ENCODE measurements around the gene TMEM184B.

TMEM184B gene

GRCh38 chr22:38214302-38215056 is 58.3 kb downstream of the TMEM184B start:
- no peak for TF ChIP-seq CTCF (IDR thresholded peaks at IDR 0.05)
- H3K4me3 Mint-ChIP-seq = peak overlapping the region; percentile 57
- peaks cover 34% of the 10 kb centered on the region for H3K27me3 Mint-ChIP-seq (ENCODE audit: low read depth, poor library complexity)
- peaks cover 45% of the 10 kb centered on the region for H3K4me1 Mint-ChIP-seq
- no peak overlapping the region for H3K27ac Mint-ChIP-seq
- H3K36me3 Mint-ChIP-seq (ENCODE audit: low read depth) = peaks cover 16% of the 10 kb centered on the region
- no peaks in the 10 kb centered on the region for H3K9me3 Mint-ChIP-seq
- peak; percentile 88 for DNase-seq

GRCh38 chr22:38213990-38214301 is 58.9 kb downstream of the TMEM184B start:
- Mint-ChIP-seq H3K36me3 (ENCODE audit: low read depth) (peaks cover 16% of the 10 kb centered on the region), H3K4me1 (peaks cover 39% of the 10 kb centered on the region), H3K9me3 (no peaks in the 10 kb centered on the region), H3K27me3 (ENCODE audit: low read depth, poor library complexity) (peaks cover 34% of the 10 kb centered on the region), H3K27ac (no peak overlapping the region), H3K4me3 (peak overlapping the region; percentile 45)
- TF ChIP-seq CTCF (IDR thresholded peaks at IDR 0.05) = no peak
- DNase-seq = no peak

GRCh38 chr22:38213319-38213989 is 59.4 kb downstream of the TMEM184B start:
- H3K27ac Mint-ChIP-seq = peak overlapping the region; percentile 37
- H3K4me3 Mint-ChIP-seq = peak overlapping the region; percentile 30
- H3K27me3 Mint-ChIP-seq (ENCODE audit: low read depth, poor library complexity) = peaks cover 38% of the 10 kb centered on the region
- peaks cover 16% of the 10 kb centered on the region for H3K36me3 Mint-ChIP-seq (ENCODE audit: low read depth)
- H3K4me1 Mint-ChIP-seq = peaks cover 36% of the 10 kb centered on the region
- no peak for DNase-seq
- no peak for TF ChIP-seq CTCF (IDR thresholded peaks at IDR 0.05)
- H3K9me3 Mint-ChIP-seq = no peaks in the 10 kb centered on the region

DNA sequence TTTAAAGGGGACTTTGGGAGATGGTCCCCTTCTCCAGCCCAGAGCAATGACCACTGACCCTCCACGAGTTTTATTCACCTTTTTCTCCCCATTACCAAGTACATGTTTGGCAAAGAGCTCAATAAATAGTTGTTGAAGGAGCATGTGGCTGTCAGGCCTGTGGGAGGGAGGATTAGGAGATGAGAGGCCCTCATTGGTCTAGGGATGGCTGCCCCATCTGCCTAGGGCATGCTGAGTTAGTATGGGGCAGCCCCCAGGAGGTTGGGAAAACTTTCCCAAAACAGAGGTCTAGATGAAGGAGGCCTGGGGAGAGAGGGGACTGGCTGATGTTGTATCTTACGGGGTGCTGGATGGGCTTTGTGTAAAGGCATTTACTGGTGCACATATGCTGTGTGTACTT is 60.4 kb downstream of the TMEM184B start:
- H3K27ac Mint-ChIP-seq = no peak overlapping the region
- H3K36me3 Mint-ChIP-seq (ENCODE audit: low read depth) = peaks cover 12% of the 10 kb centered on the region
- peaks cover 26% of the 10 kb centered on the region for H3K4me1 Mint-ChIP-seq
- peaks cover 38% of the 10 kb centered on the region for H3K27me3 Mint-ChIP-seq (ENCODE audit: low read depth, poor library complexity)
- no peak for TF ChIP-seq CTCF (IDR thresholded peaks at IDR 0.05)
- H3K4me3 Mint-ChIP-seq = no peak overlapping the region
- no peak for DNase-seq
- H3K9me3 Mint-ChIP-seq = no peaks in the 10 kb centered on the region

DNA sequence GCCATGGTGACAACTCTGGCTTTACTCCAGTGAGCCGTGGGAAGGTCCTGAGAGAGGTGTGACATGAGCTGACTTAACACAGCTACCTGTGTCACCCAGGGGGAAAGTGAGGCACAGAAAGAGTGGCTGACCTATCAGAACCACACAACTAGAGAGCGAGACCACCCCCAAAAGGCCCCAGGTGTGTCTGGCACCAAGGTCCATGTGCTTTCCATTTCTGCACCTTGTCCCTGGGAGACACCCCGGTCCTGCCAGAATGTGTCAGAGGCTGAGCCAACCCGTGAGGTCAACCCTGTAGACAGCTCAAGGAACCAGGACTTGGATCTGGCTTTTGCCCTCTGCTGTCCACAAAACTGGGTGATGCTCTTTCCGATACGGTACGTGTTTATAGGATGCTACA is 61.3 kb downstream of the TMEM184B start:
- no peak overlapping the region for H3K4me3 Mint-ChIP-seq
- H3K27ac Mint-ChIP-seq = no peak overlapping the region
- H3K36me3 Mint-ChIP-seq (ENCODE audit: low read depth) = peaks cover 10% of the 10 kb centered on the region
- TF ChIP-seq CTCF (IDR thresholded peaks at IDR 0.05) = no peak
- H3K9me3 Mint-ChIP-seq = no peaks in the 10 kb centered on the region
- no peak for DNase-seq
- peaks cover 26% of the 10 kb centered on the region for H3K4me1 Mint-ChIP-seq
- peaks cover 38% of the 10 kb centered on the region for H3K27me3 Mint-ChIP-seq (ENCODE audit: low read depth, poor library complexity)

DNA sequence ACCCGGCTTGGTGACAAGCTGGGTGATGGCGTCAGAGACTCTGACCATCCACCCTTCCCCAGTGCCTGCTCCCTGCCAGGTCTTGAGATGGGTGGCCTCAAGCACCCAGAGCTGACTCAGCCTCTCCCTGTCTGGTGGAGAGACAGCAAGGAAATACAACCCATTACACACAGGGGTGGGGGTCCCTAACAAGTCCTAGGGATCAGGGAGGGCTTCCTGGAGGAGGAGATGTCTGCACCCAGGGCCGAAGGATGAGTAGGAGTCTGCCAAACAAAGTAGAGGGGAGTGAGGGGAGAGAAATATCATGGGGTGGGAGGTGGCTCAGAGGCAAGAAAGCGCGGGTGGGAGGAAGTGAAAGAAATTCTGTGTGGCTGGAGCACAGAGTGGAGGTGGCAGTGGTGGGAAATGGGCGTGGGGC is 64.2 kb downstream of the TMEM184B start:
- H3K9me3 Mint-ChIP-seq = no peaks in the 10 kb centered on the region
- peaks cover 6% of the 10 kb centered on the region for H3K36me3 Mint-ChIP-seq (ENCODE audit: low read depth)
- H3K27ac Mint-ChIP-seq = no peak overlapping the region
- no peak for TF ChIP-seq CTCF (IDR thresholded peaks at IDR 0.05)
- no peak for DNase-seq
- H3K27me3 Mint-ChIP-seq (ENCODE audit: low read depth, poor library complexity) = peaks cover 18% of the 10 kb centered on the region
- H3K4me3 Mint-ChIP-seq = no peak overlapping the region
- peaks cover 17% of the 10 kb centered on the region for H3K4me1 Mint-ChIP-seq

Measured in nephron progenitor cell (in vitro differentiated cells).